Ectodermal cell (in vitro differentiated cells): Measurements from ENCODE around the gene CRYZ.
"Not testable (repeated sequence)": the region's sequence is repeated elsewhere in the genome, so short reads cannot be mapped to it uniquely, and the experiment has no call there.

Experiments
- H3K27ac ChIP-seq: 2 replicates; pipeline ENCODE4 v1.7.0; 2013; ENCODE audit warnings: mild to moderate bottlenecking, low read depth, low read length; ENCODE audit not compliant: insufficient read depth, poor library complexity, severe bottlenecking
- H3K27me3 ChIP-seq: 2 replicates; pipeline ENCODE4 v1.7.0; 2013; ENCODE audit warnings: mild to moderate bottlenecking, low read length; ENCODE audit not compliant: insufficient read depth, control insufficient read depth, poor library complexity, severe bottlenecking
- H3K36me3 ChIP-seq: one replicate; pipeline ENCODE4 v1.7.0; 2013; ENCODE audit warnings: low read length; ENCODE audit not compliant: control insufficient read depth, insufficient read depth
- H3K4me1 ChIP-seq: one replicate; pipeline ENCODE4 v1.7.0; 2013; ENCODE audit warnings: low read length; ENCODE audit not compliant: control insufficient read depth, insufficient read depth
- H3K4me3 ChIP-seq: 2 replicates; pipeline ENCODE4 v1.7.0; 2013; ENCODE audit warnings: low read depth, low read length, control low read depth; ENCODE audit not compliant: insufficient read depth
- H3K9me3 ChIP-seq: 2 replicates; pipeline ENCODE4 v1.7.0; 2013; ENCODE audit warnings: mild to moderate bottlenecking, low read length, moderate library complexity; ENCODE audit not compliant: control insufficient read depth
- WGBS, 2 experiments: methylation state at CpG; one replicate each; pipeline ENCODE4 v1.1.7; 2013; ENCODE audit warnings: missing lambda C conversion rate in 2 of 2; 5-methylcytosine and 5-hydroxymethylcytosine counted together

The CRYZ gene

DNA sequence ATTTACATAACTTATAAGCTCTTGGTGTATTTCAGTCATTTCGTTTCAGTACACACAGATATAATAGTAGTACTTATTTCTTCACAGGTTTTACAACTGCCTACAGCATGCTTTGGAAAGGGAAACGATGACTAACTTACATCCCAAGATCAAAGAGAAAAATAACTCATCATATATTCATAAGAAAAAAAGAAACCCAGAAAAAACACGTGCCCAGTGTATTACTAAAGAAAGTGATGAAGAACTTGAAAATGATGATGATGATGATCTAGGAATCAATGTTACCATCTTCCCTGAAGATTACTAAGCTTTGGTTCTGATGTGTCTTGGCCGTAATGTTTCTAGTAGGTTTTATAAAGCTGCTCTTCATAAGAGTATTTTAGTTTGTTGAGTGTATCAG is 31.0 kb upstream of the CRYZ start:
- Histone ChIP-seq H3K4me3 (no peak overlapping the region), H3K9me3 (no peaks in the 10 kb centered on the region), H3K36me3 (no peaks in the 10 kb centered on the region), H3K27ac (no peak overlapping the region), H3K27me3 (no peaks in the 10 kb centered on the region), H3K4me1 (no peaks in the 10 kb centered on the region)
- WGBS, 2 experiments: 91 to 92% methylated on average over 2 to 4 of the region's 4 CpGs

DNA sequence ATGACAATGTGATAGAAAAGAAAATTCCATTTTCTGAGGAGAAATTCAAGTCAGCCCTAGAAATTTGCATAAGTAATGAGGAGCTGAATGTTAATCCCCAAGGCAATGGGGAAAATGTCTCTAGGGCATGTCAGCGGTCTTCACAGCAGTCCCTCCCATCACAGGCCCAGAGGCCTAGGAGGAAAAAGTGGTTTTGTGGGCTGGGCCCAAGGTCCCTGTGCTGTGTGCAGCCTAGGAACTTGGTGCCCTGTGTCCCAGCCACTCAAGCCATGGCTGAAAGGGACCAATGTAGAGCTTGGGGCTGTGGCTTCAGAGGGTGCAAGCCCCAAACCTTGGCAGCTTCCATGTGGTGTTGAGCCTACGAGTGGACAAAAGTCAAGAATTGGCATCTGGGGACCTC is 23.8 kb upstream of the CRYZ start:
- H3K27ac ChIP-seq, H3K9me3 ChIP-seq, H3K4me3 ChIP-seq, H3K27me3 ChIP-seq, H3K4me1 ChIP-seq: not testable (repeated sequence)
- WGBS, 2 experiments: 94 to 96% methylated on average over 2 of the region's 2 CpGs
- peaks cover 28% of the 10 kb centered on the region for H3K36me3 ChIP-seq

DNA sequence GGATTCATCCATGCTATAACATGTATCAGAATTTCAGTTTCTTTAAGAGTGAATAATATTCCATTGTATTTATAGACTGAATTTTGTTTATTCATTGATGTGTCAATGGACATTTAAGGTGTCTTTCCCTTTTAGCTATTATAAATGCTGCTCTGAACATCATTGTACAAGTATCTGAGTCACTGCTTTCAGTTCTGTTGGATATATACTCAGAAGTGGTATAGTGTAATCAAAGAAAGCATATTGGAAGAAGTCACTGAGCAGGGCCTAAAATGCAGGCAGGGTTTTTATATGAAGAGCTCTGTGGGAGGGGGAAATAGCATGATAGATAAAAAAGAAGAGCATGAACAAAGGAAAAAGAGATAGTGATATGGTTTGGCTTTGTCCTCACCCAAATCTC is 22.6 kb upstream of the CRYZ start:
- Histone ChIP-seq H3K27ac (no peak overlapping the region), H3K4me1 (no peaks in the 10 kb centered on the region), H3K36me3 (peaks cover 28% of the 10 kb centered on the region), H3K4me3 (no peak overlapping the region), H3K9me3 (no peaks in the 10 kb centered on the region), H3K27me3 (no peaks in the 10 kb centered on the region)

DNA sequence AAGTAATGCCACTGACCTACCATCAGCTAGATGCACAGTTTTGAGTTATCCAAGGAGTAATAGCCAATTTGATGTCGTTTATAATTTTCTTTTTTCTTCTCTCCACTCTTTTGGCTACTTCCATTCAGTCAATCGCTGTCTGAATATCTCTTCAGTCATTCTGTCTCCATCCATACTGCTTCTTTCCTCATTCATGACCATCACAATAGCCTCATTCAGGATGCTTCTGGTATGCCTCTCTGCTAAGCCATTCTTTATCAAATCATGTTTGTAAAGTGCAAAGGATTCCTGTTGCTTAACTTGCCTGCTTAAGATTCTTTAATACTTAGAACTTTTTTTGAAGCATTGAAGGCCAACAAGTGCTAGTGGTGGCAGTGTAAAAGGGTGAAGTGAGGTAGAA is 20.3 kb upstream of the CRYZ start:
- Histone ChIP-seq H3K27me3 (no peaks in the 10 kb centered on the region), H3K4me3 (no peak overlapping the region), H3K36me3 (peaks cover 34% of the 10 kb centered on the region), H3K27ac (no peak overlapping the region), H3K4me1 (no peaks in the 10 kb centered on the region), H3K9me3 (no peaks in the 10 kb centered on the region)
- WGBS, 2 experiments: 60 to 75% methylated on average over 2 of the region's 2 CpGs

DNA sequence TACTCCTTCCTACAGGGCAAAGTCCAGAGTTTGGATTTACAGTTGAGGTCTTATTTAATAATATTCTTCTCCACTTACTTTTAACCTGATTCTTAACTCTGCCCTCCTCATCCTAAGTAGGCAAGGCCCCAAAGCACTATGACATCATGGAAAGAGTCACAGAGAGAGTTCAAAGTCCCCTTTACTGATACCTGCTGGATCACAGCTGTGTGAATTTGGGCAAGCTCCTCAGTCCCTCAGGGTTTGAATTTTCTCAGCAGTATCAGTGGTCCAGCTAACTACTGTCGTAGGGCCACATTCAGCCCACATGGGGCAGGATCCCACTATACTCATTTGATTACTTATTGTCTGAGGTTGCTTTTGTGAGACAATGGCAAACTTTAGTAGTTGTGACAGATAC is 16.1 kb upstream of the CRYZ start:
- 94 to 100% methylated on average over 1 of the region's 1 CpG for WGBS, 2 experiments
- Histone ChIP-seq H3K36me3 (peaks cover 12% of the 10 kb centered on the region), H3K27me3 (no peaks in the 10 kb centered on the region), H3K4me1 (no peaks in the 10 kb centered on the region), H3K27ac (no peak overlapping the region), H3K4me3 (no peak overlapping the region), H3K9me3 (no peaks in the 10 kb centered on the region)

- not testable (repeated sequence) for H3K9me3 ChIP-seq
- 92 to 94% methylated on average over 6 of the region's 6 CpGs for WGBS, 2 experiments
Observed at GRCh38 chr1:74745247-74745646, 12.4 kb upstream of the CRYZ start.

GRCh38 chr1:74740307-74740980 is 7.6 kb upstream of the CRYZ start:
- not testable (repeated sequence) for H3K9me3 ChIP-seq, H3K27me3 ChIP-seq, H3K27ac ChIP-seq, H3K4me1 ChIP-seq, H3K4me3 ChIP-seq
- 85 to 89% methylated on average over 13 of the region's 13 CpGs for WGBS, 2 experiments
- H3K36me3 ChIP-seq: peaks cover 25% of the 10 kb centered on the region

More at GRCh38 chr1:74745247-74745646, 12.4 kb upstream of the CRYZ start:
- peaks cover 12% of the 10 kb centered on the region for H3K36me3 ChIP-seq
- H3K4me3 ChIP-seq, H3K27me3 ChIP-seq, H3K4me1 ChIP-seq, H3K27ac ChIP-seq: not testable (repeated sequence)

DNA sequence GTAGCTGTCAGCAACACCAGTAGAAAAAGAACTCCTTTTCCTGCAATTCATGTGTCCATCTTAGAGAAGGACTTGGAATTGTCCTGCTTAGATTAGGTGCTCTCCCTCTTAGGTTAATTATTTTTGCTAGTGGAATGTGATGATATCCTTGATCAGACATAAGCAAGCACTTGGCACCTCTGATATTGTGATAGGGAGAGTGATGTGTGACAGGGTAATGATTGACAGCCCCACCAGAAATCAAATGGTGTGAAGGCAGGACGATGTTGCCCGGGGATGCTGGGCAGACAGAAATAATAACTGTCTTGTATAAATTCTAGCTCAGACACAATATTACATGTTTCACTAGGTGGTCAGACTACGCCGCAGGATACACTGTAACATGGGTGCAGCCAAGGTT is 4.5 kb upstream of the CRYZ start:
- H3K9me3 ChIP-seq: no peaks in the 10 kb centered on the region
- H3K4me1 ChIP-seq: no peaks in the 10 kb centered on the region
- H3K27me3 ChIP-seq: no peaks in the 10 kb centered on the region
- peaks cover 25% of the 10 kb centered on the region for H3K36me3 ChIP-seq
- no peak overlapping the region for H3K27ac ChIP-seq
- H3K4me3 ChIP-seq: no peak overlapping the region
- 73 to 78% methylated on average over 4 of the region's 4 CpGs for WGBS, 2 experiments

DNA sequence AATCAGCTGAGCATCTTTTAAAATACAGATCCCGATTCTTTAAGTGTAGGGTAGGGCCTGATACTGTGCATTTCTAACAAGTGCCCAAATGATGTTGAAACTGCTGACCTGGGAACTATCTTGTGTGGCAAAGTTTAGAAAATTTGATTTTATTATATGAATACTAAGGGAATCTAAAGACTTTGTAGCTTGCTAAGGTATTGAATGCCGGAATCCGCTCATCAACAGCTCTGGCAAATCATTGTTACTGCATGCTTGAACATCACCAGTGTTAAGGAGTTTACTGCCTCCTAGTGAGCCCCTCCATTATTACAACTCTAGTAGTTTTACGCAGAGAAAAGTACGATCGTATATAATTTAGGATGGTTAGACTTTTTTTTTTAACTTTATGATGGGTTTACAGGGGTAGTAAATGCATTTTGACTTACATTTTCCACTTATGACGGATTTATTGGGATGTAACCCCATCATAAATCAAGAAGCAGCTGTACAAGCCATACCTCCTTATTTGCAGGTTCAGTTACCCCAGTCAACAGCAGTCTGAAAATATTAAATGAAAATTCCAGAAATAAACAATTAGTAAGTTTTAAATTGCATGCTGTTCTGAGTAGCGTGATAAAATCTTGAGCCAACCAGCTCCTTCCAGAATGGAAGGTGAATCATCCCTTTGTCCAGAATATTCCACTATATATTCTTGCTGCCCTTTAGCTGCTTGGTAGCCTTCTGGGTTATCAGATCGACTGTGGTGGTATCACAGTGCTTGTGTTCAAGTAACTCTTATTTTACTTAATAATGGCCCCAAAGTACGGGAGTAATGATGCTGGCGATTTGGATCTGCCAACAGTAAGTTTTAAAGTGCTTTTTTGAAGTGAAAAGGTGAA is 994 bp upstream of the CRYZ start:
- Histone ChIP-seq H3K27ac (peak overlapping the region; percentile 95), H3K4me1 (no peaks in the 10 kb centered on the region), H3K9me3 (no peaks in the 10 kb centered on the region), H3K27me3 (no peaks in the 10 kb centered on the region), H3K36me3 (peaks cover 16% of the 10 kb centered on the region), H3K4me3 (peak overlapping the region; percentile 63)
- 57 to 63% methylated on average over 7 to 11 of the region's 11 CpGs for WGBS, 2 experiments

DNA sequence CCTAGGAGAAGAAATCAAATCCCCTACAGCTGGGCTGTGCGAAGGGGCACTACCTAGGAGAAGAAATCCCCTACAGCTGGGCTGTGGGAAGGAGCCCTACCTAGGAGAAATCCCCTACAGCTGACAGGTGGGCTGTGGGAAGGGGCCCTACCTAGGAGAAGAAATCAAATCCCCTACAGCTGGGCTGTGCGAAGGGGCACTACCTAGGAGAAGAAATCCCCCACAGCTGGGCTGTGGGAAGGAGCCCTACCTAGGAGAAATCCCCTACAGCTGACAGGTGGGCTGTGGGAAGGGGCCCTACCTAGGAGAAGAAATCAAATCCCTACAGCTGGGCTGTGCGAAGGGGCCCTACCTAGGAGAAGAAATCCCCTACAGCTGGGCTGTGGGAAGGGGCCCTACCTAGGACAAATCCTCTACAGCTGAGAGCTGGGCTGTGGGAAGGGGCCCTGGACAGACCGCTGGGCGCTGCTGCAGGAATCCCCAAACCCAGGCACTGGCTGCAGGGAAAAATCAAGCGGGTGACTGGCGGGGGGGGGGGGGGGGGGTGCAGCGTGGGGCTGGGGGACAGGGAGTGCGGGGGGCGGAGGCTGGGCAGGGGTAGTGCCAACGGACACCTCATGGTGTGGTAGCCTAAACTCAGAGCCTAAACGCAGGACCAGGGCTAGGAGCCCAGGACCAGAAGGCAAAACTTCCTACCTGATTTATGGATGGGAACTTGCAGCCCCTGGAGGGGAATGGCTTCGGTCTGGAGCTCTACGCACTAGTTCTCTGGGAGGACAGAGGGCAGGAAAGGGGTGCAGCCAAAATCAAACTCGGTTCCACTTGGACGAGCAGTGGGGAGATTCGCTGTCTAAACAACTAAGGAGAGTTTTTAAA is 541 bp downstream of the CRYZ start:
- Histone ChIP-seq H3K4me3 (peak overlapping the region; percentile 63), H3K27ac (peak overlapping the region; percentile 95)
- not testable (repeated sequence) for H3K4me1 ChIP-seq, H3K9me3 ChIP-seq, H3K36me3 ChIP-seq, H3K27me3 ChIP-seq
- WGBS, 2 experiments: 43% methylated on average over 12 to 15 of the region's 17 CpGs
